Panc1 (cell line): ENCODE measurements around the gene HUNK. TPM values are rescaled to one million over a fixed set of nuclear protein-coding genes. Genes with fewer than 3 reads are reported as not detected.

Experiments
- ATAC-seq: fragments of 200-7000 bp; cut with Tn5 transposase; 2 replicates; pipeline ENCODE4 v1.9.1; 2020; ENCODE audit warnings: mild to moderate bottlenecking, moderate library complexity
- BruUV-seq: library from RNA; stranded (reverse); fragments of 400-500 nt; replicated peaks from 2 replicates; lab custom pipeline; 2021; lab: Mats Ljungman, UMichigan
- CTCF ChIA-PET: fragments of 300-600 bp; sonication (Branson Sonifier 250); formaldehyde crosslinking; loops from one replicate; lab custom pipeline; 2022; ENCODE audit warnings: antibody characterized with exemption; lab: Charles Lee
- POLR2A ChIA-PET: fragments of 300-600 bp; sonication (Branson Sonifier 250); formaldehyde crosslinking; loops from one replicate; lab custom pipeline; 2022; ENCODE audit warnings: antibody characterized with exemption; lab: Charles Lee
- DNase-seq: peaks from one replicate; pipeline ENCODE4 v3.0.0-alpha.2; 2010; ENCODE audit warnings: low read depth, low spot score
- H3K27ac ChIP-seq: 2 replicates; pipeline ENCODE4 v1.5.1; 2011; ENCODE audit warnings: mild to moderate bottlenecking, low read length, inconsistent platforms
- H3K27me3 ChIP-seq: fragments of 200-500 bp; sonication (Bioruptor generic); 2 replicates; pipeline ENCODE4 v1.6.0; 2014; ENCODE audit warnings: low read length, inconsistent platforms; ENCODE audit not compliant: control insufficient read depth, insufficient read depth
- H3K36me3 ChIP-seq: fragments of 200-500 bp; sonication (Bioruptor generic); 2 replicates; pipeline ENCODE4 v1.5.1; 2014; ENCODE audit warnings: inconsistent platforms, mild to moderate bottlenecking, low read length, moderate library complexity; ENCODE audit not compliant: control insufficient read depth, insufficient read depth
- H3K4me1 ChIP-seq: 2 replicates; pipeline ENCODE4 v1.5.1; 2011; ENCODE audit warnings: inconsistent platforms, mild to moderate bottlenecking, low read length, moderate library complexity; ENCODE audit not compliant: control insufficient read depth, insufficient read depth
- H3K4me3 ChIP-seq, 2 experiments: 2 replicates each; pipeline ENCODE4 v1.5.1; 2011 to 2012; ENCODE audit warnings: low read depth in 2 of 2, low read length in 2 of 2, mild to moderate bottlenecking in 2 of 2, inconsistent platforms in 1 of 2, moderate library complexity in 1 of 2
- H3K9me3 ChIP-seq: fragments of 200-500 bp; sonication (Bioruptor generic); 2 replicates; pipeline ENCODE4 v1.5.1; 2014; ENCODE audit warnings: low read depth, mild to moderate bottlenecking, inconsistent platforms, low read length, moderate library complexity; ENCODE audit not compliant: control insufficient read depth, insufficient read depth
- CTCF ChIP-seq: fragments of 450-650 bp; IDR thresholded peaks from 2 replicates; pipeline ENCODE4 v1.5.1; 2017; ENCODE audit warnings: mild to moderate bottlenecking
- POLR2AphosphoS5 ChIP-seq: IDR thresholded peaks from 2 replicates; pipeline ENCODE4 v1.6.1; 2012; ENCODE audit warnings: mild to moderate bottlenecking, low read depth, low read length, moderate library complexity
- REST ChIP-seq, 2 experiments: IDR thresholded peaks; 2 replicates each; pipeline ENCODE4 v1.6.1; 2011 to 2012; ENCODE audit warnings: low read depth in 2 of 2, control low read depth in 1 of 2, low read length in 1 of 2, mild to moderate bottlenecking in 1 of 2, moderate library complexity in 1 of 2; ENCODE audit not compliant: insufficient read depth in 1 of 2
- SIN3A ChIP-seq: IDR thresholded peaks from 2 replicates; pipeline ENCODE4 v1.6.1; 2012; ENCODE audit warnings: low read depth, mild to moderate bottlenecking, low read length, moderate library complexity, borderline replicate concordance; ENCODE audit not compliant: insufficient read depth
- TCF7L2 ChIP-seq: IDR thresholded peaks from 2 replicates; pipeline ENCODE4 v1.6.1; 2011; ENCODE audit warnings: mild to moderate bottlenecking, low read depth, low read length, inconsistent platforms
- in situ Hi-C: cut with HindIII; loops from 2 replicates; pipeline ENCODE4 v1.10.0; 2016; ENCODE audit warnings: low sequenced_read_pairs, low pct_unique_long_range_greater_than_20kb
- intact Hi-C: fragments of 100-400 bp; cut with micrococcal nuclease; formaldehyde crosslinking; loops from one replicate; pipeline ENCODE4 v1.10.0; 2022; ENCODE audit not compliant: unreplicated experiment
- total RNA-seq: library from RNA; stranded (reverse); gene quantifications from one replicate; pipeline ENCODE4 v1.2.1, GENCODE V29; 2021; ENCODE audit not compliant: unreplicated experiment

HUNK gene
- total RNA-seq, 1 experiment from 2014 or later, result 0.05 TPM

- in situ Hi-C loops, result no loop called here
- no peak for ATAC-seq
- intact Hi-C loops, result no loop called here
- ChIA-PET POLR2A (no interaction called here), CTCF (no interaction called here)
- Histone ChIP-seq H3K4me1 (no peaks in the 10 kb centered on the region), H3K27ac (no peak overlapping the region), H3K4me3 (no peak overlapping the region), H3K27me3 (no peaks in the 10 kb centered on the region), H3K36me3 (no peaks in the 10 kb centered on the region), H3K9me3 (no peaks in the 10 kb centered on the region)
- no peak for DNase-seq
- no peak for TF ChIP-seq SIN3A
- TF ChIP-seq POLR2AphosphoS5, result no peak
- no peak for TF ChIP-seq CTCF
- no peak for TF ChIP-seq REST (IDR thresholded peaks at IDR 0.05; ENCODE audit: insufficient read depth in 1 of 2, low read depth in 2 of 2, low read length in 1 of 2)
- no peak for TF ChIP-seq TCF7L2
- no TSS peak for BruUV-seq
Measured at GRCh38 chr21:32030146-32030652, 157.4 kb downstream of the HUNK start.

GRCh38 chr21:32034850-32035249 is 162.0 kb downstream of the HUNK start:
- intact Hi-C loops, result no loop called here
- ChIA-PET CTCF (no interaction called here), POLR2A (no interaction called here)
- H3K27ac ChIP-seq, result no peak overlapping the region
- no peaks in the 10 kb centered on the region for H3K9me3 ChIP-seq
- no peaks in the 10 kb centered on the region for H3K4me1 ChIP-seq
- no TSS peak for BruUV-seq
- ATAC-seq (no peak), DNase-seq (no peak)
- H3K27me3 ChIP-seq, result no peaks in the 10 kb centered on the region
- TF ChIP-seq TCF7L2 (no peak), SIN3A (no peak), POLR2AphosphoS5 (no peak), CTCF (no peak)
- in situ Hi-C loops, result no loop called here
- no peaks in the 10 kb centered on the region for H3K36me3 ChIP-seq
- no peak overlapping the region for H3K4me3 ChIP-seq
